H1 (cell line): ENCODE data around the gene EMP3. TPM values are rescaled to one million over a fixed set of nuclear protein-coding genes. Genes with fewer than 3 reads are reported as not detected.
A peak's percentile ranks its signal among the peaks of the same experiment; 100 is the strongest.

ENCODE experiments used
- ASH2L ChIP-seq: fragments of 200-600, 300-600 bp; sonication (generic); IDR thresholded peaks from one replicate; pipeline ENCODE4 v1.7.1; 2017; ENCODE audit warnings: low read length
- CBX5 ChIP-seq: fragments of 300-800, 300-1000 bp; sonication (generic); IDR thresholded peaks from 2 replicates; pipeline ENCODE4 v1.7.1; 2016; ENCODE audit warnings: antibody characterized with exemption, low read length, low read depth
- CREB1 ChIP-seq: IDR thresholded peaks from 2 replicates; pipeline ENCODE4 v1.6.1; 2012; ENCODE audit warnings: inconsistent platforms
- HDAC2 ChIP-seq, 2 experiments: fragments of 300-600 bp in 1 of 2; sonication (generic) in 1 of 2; IDR thresholded peaks; 2 replicates each; pipeline ENCODE4 v1.6.1; 2011 to 2012; ENCODE audit warnings: low read depth in 2 of 2, low read length in 2 of 2, mild to moderate bottlenecking in 2 of 2, moderate library complexity in 2 of 2, borderline replicate concordance in 1 of 2, inconsistent platforms in 1 of 2
- JUN ChIP-seq: IDR thresholded peaks from 2 replicates; pipeline ENCODE4 v1.6.1; 2011; ENCODE audit warnings: low read depth, mild to moderate bottlenecking, improper control_type of control experiment, low read length
- SAP30 ChIP-seq: fragments of 300-600 bp; sonication (generic); IDR thresholded peaks from 2 replicates; pipeline ENCODE4 v1.7.1; 2012; ENCODE audit warnings: low read length, moderate library complexity, mild to moderate bottlenecking, inconsistent platforms; ENCODE audit not compliant: insufficient read depth, insufficient replicate concordance
- SIN3A ChIP-seq, 2 experiments: IDR thresholded peaks in 1 of 2; conservative IDR thresholded peaks in 1 of 2; 2 replicates each; pipeline ENCODE4 v1.6.1; 2011 to 2012; ENCODE audit warnings: low read length in 2 of 2, improper control_type of control experiment in 1 of 2, low read depth in 1 of 2, mild to moderate bottlenecking in 1 of 2
- polyA plus RNA-seq, 7 experiments: library from polyadenylated mRNA; depleted of rRNA in 3 of 7; stranded (reverse) in 5 of 7; unstranded in 2 of 7; fragments of >200 nt in 5 of 7; fragments of 200-250 nt in 2 of 7; gene quantifications; 1 replicate in 5 of 7; 2 replicates in 1 of 7; 4 replicates in 1 of 7; pipeline versions ENCODE4 v1.2.1 to v1.2.3, GENCODE V29; 2011 to 2013; ENCODE audit warnings: missing spikeins in 2 of 7, mixed read lengths in 2 of 7
- total RNA-seq: library from RNA; stranded (reverse); fragmentation: NEBNext Ultra II Directional; extraction: Animal tissue kit (Norgen Biotek cat#: 25700); gene quantifications from 2 replicates; pipeline ENCODE4 v1.2.1, GENCODE V29; 2021
- TF ChIP-seq, protein P1 (sequence below), 3 experiments: IDR thresholded peaks; 1 replicate in 2 of 3; 2 replicates in 1 of 3; pipeline versions ENCODE4 v1.5.1 to v1.6.1; 2011; ENCODE audit warnings: low read length in 3 of 3, mild to moderate bottlenecking in 3 of 3, inconsistent platforms in 2 of 3, low read depth in 1 of 3, moderate library complexity in 1 of 3; ENCODE audit not compliant: insufficient read depth in 1 of 3; ENCODE audit errors: control extremely low read depth in 1 of 3
- TF ChIP-seq, protein P2 (sequence below): IDR thresholded peaks from 2 replicates; pipeline ENCODE4 v1.6.1; 2012; ENCODE audit warnings: inconsistent platforms

Gene EMP3
- total and polyA plus RNA-seq, 2 of the 8 experiments (the other 6 are each of a cell fraction or from before 2014, with no cell fraction given): 18.4 to 87.8 TPM

DNA sequence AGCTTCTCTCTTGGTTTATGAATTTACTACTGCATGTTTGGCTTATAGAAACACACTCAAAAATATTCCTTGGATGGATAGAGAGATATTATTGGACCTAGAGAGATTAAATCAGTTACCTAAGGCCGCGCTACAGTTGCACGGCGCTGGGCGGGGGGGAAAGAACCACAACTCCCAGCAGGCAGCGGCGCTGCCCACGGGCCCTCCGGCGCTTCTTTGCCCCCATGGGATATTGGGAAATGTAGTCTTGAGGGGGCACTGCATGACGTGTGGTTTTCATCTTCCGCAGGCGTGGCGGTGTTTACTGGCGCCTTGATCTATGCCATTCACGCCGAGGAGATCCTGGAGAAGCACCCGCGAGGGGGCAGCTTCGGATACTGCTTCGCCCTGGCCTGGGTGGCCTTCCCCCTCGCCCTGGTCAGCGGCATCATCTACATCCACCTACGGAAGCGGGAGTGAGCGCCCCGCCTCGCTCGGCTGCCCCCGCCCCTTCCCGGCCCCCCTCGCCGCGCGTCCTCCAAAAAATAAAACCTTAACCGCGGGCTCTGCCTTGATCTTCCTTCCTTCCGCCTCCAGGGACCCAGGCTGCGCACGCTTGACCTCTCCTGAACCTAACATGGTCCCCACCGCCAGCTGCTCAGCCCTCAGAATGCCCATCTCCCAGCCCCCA is 4.8 kb downstream of the EMP3 start (continued):
- TF ChIP-seq, protein P1, sequence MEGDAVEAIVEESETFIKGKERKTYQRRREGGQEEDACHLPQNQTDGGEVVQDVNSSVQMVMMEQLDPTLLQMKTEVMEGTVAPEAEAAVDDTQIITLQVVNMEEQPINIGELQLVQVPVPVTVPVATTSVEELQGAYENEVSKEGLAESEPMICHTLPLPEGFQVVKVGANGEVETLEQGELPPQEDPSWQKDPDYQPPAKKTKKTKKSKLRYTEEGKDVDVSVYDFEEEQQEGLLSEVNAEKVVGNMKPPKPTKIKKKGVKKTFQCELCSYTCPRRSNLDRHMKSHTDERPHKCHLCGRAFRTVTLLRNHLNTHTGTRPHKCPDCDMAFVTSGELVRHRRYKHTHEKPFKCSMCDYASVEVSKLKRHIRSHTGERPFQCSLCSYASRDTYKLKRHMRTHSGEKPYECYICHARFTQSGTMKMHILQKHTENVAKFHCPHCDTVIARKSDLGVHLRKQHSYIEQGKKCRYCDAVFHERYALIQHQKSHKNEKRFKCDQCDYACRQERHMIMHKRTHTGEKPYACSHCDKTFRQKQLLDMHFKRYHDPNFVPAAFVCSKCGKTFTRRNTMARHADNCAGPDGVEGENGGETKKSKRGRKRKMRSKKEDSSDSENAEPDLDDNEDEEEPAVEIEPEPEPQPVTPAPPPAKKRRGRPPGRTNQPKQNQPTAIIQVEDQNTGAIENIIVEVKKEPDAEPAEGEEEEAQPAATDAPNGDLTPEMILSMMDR (IDR thresholded peaks at IDR 0.05; ENCODE audit: control extremely low read depth in 1 of 3, insufficient read depth in 1 of 3, low read depth in 1 of 3, low read length in 3 of 3): peak in 2 of 3 experiments; percentile 5 to 13; a peak in 1 of 4 replicates
- TF ChIP-seq CBX5: no peak
- TF ChIP-seq SAP30: no peak
- TF ChIP-seq JUN: 0 out of 2 replicates have a peak, but pooled peaks have one; percentile 18
- TF ChIP-seq CREB1: peak; percentile 84
- peak; percentile 33 for TF ChIP-seq ASH2L
- peak in 1 of 2 experiments; percentile 79; a peak in 1 of 4 replicates for TF ChIP-seq SIN3A (conservative IDR thresholded peaks at IDR 0.05 in 1 of 2, IDR thresholded peaks at IDR 0.05 in 1 of 2; ENCODE audit: low read depth in 1 of 2, low read length in 2 of 2)
- TF ChIP-seq, protein P2, sequence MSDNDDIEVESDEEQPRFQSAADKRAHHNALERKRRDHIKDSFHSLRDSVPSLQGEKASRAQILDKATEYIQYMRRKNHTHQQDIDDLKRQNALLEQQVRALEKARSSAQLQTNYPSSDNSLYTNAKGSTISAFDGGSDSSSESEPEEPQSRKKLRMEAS: peak; percentile 37; the same call in 1 of the 2 replicates
- TF ChIP-seq HDAC2 (IDR thresholded peaks at IDR 0.05; ENCODE audit: borderline replicate concordance in 1 of 2, low read depth in 2 of 2, low read length in 2 of 2): 0 out of 4 replicates have a peak, but pooled peaks of 1 of the 2 experiments have one; percentile 43
